Measurements from ENCODE around the gene ADGRL3.

DNA sequence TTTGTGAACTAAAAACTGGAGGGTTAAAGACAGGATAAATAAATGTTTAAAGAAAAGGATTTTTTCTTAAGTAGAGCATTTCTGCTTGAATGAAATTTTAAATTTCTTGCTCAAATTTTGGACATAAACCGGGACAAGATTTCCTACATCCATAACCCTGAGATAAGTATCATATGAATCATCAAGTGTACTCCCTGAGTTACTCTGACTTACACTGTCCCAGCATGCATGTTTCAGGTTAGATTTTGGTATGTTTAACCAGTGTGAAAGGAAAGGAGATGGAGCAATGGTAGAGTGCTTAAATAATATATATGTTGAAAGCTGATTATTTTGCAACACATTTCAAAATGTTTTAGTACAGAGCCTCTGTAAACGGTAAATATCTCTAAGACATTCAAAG, 175.2 kb downstream of the ADGRL3 start:
- TF ChIP-seq, protein P1, sequence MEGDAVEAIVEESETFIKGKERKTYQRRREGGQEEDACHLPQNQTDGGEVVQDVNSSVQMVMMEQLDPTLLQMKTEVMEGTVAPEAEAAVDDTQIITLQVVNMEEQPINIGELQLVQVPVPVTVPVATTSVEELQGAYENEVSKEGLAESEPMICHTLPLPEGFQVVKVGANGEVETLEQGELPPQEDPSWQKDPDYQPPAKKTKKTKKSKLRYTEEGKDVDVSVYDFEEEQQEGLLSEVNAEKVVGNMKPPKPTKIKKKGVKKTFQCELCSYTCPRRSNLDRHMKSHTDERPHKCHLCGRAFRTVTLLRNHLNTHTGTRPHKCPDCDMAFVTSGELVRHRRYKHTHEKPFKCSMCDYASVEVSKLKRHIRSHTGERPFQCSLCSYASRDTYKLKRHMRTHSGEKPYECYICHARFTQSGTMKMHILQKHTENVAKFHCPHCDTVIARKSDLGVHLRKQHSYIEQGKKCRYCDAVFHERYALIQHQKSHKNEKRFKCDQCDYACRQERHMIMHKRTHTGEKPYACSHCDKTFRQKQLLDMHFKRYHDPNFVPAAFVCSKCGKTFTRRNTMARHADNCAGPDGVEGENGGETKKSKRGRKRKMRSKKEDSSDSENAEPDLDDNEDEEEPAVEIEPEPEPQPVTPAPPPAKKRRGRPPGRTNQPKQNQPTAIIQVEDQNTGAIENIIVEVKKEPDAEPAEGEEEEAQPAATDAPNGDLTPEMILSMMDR (IDR thresholded peaks at IDR 0.05) = no peak
- TF ChIP-seq POLR2A (IDR thresholded peaks at IDR 0.05) = no peak

Data from adrenal gland (tissue), 5 donors.